K562 (cell line): ENCODE measurements around the gene TFB2M. TPM values are rescaled to one million over a fixed set of nuclear protein-coding genes. Genes with fewer than 3 reads are reported as not detected.
A peak's percentile ranks its signal among the peaks of the same experiment; 100 is the strongest.

Experiments
- ARID3A ChIP-seq: IDR thresholded peaks from 2 replicates; pipeline ENCODE4 v1.6.1; 2012; ENCODE audit warnings: low read depth, low read length, improper control_type of control experiment, borderline replicate concordance
- ETS1 ChIP-seq: conservative IDR thresholded peaks from 2 replicates; pipeline ENCODE4 v1.6.1; 2011; ENCODE audit warnings: low read depth, mild to moderate bottlenecking, low read length; ENCODE audit not compliant: control insufficient read depth
- FIP1L1 ChIP-seq: fragments of 200-400 bp; formaldehyde crosslinking; IDR thresholded peaks from 2 replicates; pipeline ENCODE4 v1.6.1; 2018; ENCODE audit warnings: mild to moderate bottlenecking, low read depth, low read length; ENCODE audit not compliant: poor library complexity, severe bottlenecking
- FOXA1 ChIP-seq: fragments of 450-650 bp; IDR thresholded peaks from 2 replicates; pipeline ENCODE4 v1.6.1; 2016; ENCODE audit warnings: mild to moderate bottlenecking, borderline replicate concordance
- HIVEP1 ChIP-seq: fragments of 250-450 bp; sonication (Bioruptor Pico); IDR thresholded peaks from 2 replicates; pipeline ENCODE4 v1.4.0; 2020; ENCODE audit warnings: mild to moderate bottlenecking
- ILF3 ChIP-seq: fragments of 450-650 bp; IDR thresholded peaks from 2 replicates; pipeline ENCODE4 v1.6.1; 2018; ENCODE audit warnings: antibody characterized with exemption, mild to moderate bottlenecking, moderate library complexity, borderline replicate concordance
- KLF1 ChIP-seq: fragments of 450-650 bp; IDR thresholded peaks from 2 replicates; pipeline ENCODE4 v1.6.1; 2016; ENCODE audit warnings: missing genetic modification characterization, missing compliant biosample characterization
- NCOA4 ChIP-seq: fragments of 450-650 bp; IDR thresholded peaks from 2 replicates; pipeline ENCODE4 v1.6.1; 2018; ENCODE audit warnings: mild to moderate bottlenecking; ENCODE audit not compliant: partially characterized antibody
- NFATC3 ChIP-seq: fragments of 450-650 bp; IDR thresholded peaks from 2 replicates; pipeline ENCODE4 v1.6.1; 2017; ENCODE audit warnings: mild to moderate bottlenecking
- PHF21A ChIP-seq: fragments of 450-650 bp; IDR thresholded peaks from 2 replicates; pipeline ENCODE4 v1.6.1; 2017; ENCODE audit warnings: low read depth, borderline replicate concordance
- RCOR1 ChIP-seq, 2 experiments: IDR thresholded peaks; 2 replicates each; pipeline ENCODE4 v1.6.1; 2012; ENCODE audit warnings: low read depth in 2 of 2, low read length in 2 of 2, borderline replicate concordance in 1 of 2, improper control_type of control experiment in 1 of 2
- SRSF1 ChIP-seq: fragments of 200-400 bp; formaldehyde crosslinking; IDR thresholded peaks from 2 replicates; pipeline ENCODE4 v1.6.1; 2017; ENCODE audit warnings: mild to moderate bottlenecking, low read depth, low read length, moderate library complexity
- TCF7L2 ChIP-seq: fragments of 150-350 bp; IDR thresholded peaks from 2 replicates; pipeline ENCODE4 v1.6.1; 2016; ENCODE audit warnings: low read depth, mild to moderate bottlenecking, low read length, moderate library complexity
- ZNF311 ChIP-seq: fragments of 250-450 bp; sonication (Bioruptor Pico); IDR thresholded peaks from 2 replicates; pipeline ENCODE4 v1.4.0; 2020; ENCODE audit warnings: mild to moderate bottlenecking, moderate library complexity
- ZNF639 ChIP-seq, 2 experiments: fragments of 200-800 bp in 1 of 2; sonication (Bioruptor generic) in 1 of 2; sonication (generic) in 1 of 2; formaldehyde crosslinking in 1 of 2; IDR thresholded peaks in 1 of 2; conservative IDR thresholded peaks in 1 of 2; 2 replicates each; pipeline versions ENCODE4 v1.5.0 to v1.6.1; 2016 to 2020; ENCODE audit warnings: missing compliant biosample characterization in 1 of 2, missing genetic modification characterization in 1 of 2, missing genetic modification reagents in 1 of 2
- polyA plus RNA-seq, 8 experiments: library from polyadenylated mRNA; depleted of rRNA in 4 of 8; stranded (reverse) in 5 of 8; unstranded in 3 of 8; fragments of >200 nt; fragmentation: Nextera tagmentation in 2 of 8; fragmentation: Illumina TruSeq in 1 of 8; extraction: Ambion mirVana in 2 of 8; extraction: Trizol in 1 of 8; gene quantifications; 2 replicates each; pipeline versions ENCODE4 v1.2.1 to v1.2.3, GENCODE V29; 2011 to 2014; ENCODE audit warnings: inconsistent platforms in 1 of 8, missing spikeins in 1 of 8
- total RNA-seq, 7 experiments: library from RNA; depleted of rRNA in 6 of 7; stranded (reverse); fragments of >200 nt in 6 of 7; fragmentation: Illumina TruSeq in 2 of 7; extraction: Trizol in 2 of 7; gene quantifications; 2 replicates each; pipeline versions ENCODE4 v1.2.1 to v1.2.3, GENCODE V29; 2011 to 2021; ENCODE audit warnings: low replicate concordance in 1 of 7
- TF ChIP-seq, protein P1 (sequence below): fragments of 250-450 bp; sonication (Bioruptor Pico); IDR thresholded peaks from 2 replicates; pipeline ENCODE4 v1.5.0; 2020; ENCODE audit warnings: mild to moderate bottlenecking
- TF ChIP-seq, protein P2 (sequence below), 2 experiments: fragments of 250-450 bp in 1 of 2; fragments of 450-650 bp in 1 of 2; sonication (Bioruptor Pico) in 1 of 2; IDR thresholded peaks; 2 replicates each; pipeline versions ENCODE4 v1.6.1 to v1.8.0; 2016 to 2021; ENCODE audit warnings: mild to moderate bottlenecking in 2 of 2, moderate library complexity in 2 of 2, missing compliant biosample characterization in 1 of 2, missing genetic modification characterization in 1 of 2
- TF ChIP-seq, protein P3 (sequence below): sonication (generic); formaldehyde crosslinking; IDR thresholded peaks from 2 replicates; pipeline ENCODE4 v1.8.0; 2022; ENCODE audit warnings: missing genetic modification reagents, mild to moderate bottlenecking, moderate library complexity, borderline replicate concordance
- TF ChIP-seq, protein P4 (sequence below): fragments of 450-650 bp; formaldehyde crosslinking; IDR thresholded peaks from 2 replicates; pipeline ENCODE4 v1.4.0; 2022; ENCODE audit warnings: mild to moderate bottlenecking, moderate library complexity

Gene TFB2M
- total and polyA plus RNA-seq, 9 of the 15 experiments (the other 6 are each of a cell fraction or from before 2014, with no cell fraction given), result 55.1 to 162 (median 70.6) TPM

DNA sequence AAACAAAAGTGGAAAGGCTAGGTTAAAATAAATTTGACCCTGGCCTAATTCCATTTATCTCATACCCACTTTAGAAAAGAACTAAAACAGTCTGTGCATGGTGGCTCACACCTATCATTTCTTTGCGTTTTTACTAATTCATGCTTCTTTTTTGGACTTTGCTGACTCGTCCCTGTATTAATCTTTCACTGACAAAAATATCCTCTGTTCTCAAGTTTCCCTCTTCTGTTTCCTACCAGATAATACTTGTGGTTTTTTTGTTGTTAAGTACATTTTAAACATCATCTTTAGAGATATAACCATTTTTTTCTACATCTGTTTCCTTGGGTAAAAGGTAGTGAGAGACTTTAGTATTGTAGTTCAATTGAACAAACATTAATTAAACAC is 11.7 kb upstream of the TFB2M start (continued):
- TF ChIP-seq ARID3A (peak; percentile 71; the same call in 1 of the 2 replicates), NCOA4 (no peak), PHF21A (no peak), FIP1L1 (no peak), FOXA1 (no peak), ETS1 (no peak), ILF3 (no peak), RCOR1 (IDR thresholded peaks at IDR 0.05; ENCODE audit: borderline replicate concordance in 1 of 2, low read depth in 2 of 2, low read length in 2 of 2) (peak in 1 of 2 experiments; percentile 69; a peak in 1 of 4 replicates), NFATC3 (no peak), ZNF639 (CRISPR knock-in tag; conservative IDR thresholded peaks at IDR 0.05 in 1 of 2, IDR thresholded peaks at IDR 0.05 in 1 of 2) (peak in 1 of 2 experiments; percentile 67; a peak in 2 of 4 replicates), HIVEP1 (no peak), TCF7L2 (no peak), KLF1 (tag) (no peak), ZNF311 (CRISPR knock-in tag) (no peak), SRSF1 (no peak)
- TF ChIP-seq, protein P1, sequence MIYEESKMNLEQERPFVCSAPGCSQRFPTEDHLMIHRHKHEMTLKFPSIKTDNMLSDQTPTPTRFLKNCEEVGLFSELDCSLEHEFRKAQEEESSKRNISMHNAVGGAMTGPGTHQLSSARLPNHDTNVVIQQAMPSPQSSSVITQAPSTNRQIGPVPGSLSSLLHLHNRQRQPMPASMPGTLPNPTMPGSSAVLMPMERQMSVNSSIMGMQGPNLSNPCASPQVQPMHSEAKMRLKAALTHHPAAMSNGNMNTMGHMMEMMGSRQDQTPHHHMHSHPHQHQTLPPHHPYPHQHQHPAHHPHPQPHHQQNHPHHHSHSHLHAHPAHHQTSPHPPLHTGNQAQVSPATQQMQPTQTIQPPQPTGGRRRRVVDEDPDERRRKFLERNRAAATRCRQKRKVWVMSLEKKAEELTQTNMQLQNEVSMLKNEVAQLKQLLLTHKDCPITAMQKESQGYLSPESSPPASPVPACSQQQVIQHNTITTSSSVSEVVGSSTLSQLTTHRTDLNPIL (CRISPR knock-in tag), result no peak
- TF ChIP-seq, protein P2, sequence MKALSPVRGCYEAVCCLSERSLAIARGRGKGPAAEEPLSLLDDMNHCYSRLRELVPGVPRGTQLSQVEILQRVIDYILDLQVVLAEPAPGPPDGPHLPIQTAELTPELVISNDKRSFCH (CRISPR knock-in tag; IDR thresholded peaks at IDR 0.05), result no peak
- TF ChIP-seq, protein P2 (tag; IDR thresholded peaks at IDR 0.05), result no peak
- TF ChIP-seq, protein P3, sequence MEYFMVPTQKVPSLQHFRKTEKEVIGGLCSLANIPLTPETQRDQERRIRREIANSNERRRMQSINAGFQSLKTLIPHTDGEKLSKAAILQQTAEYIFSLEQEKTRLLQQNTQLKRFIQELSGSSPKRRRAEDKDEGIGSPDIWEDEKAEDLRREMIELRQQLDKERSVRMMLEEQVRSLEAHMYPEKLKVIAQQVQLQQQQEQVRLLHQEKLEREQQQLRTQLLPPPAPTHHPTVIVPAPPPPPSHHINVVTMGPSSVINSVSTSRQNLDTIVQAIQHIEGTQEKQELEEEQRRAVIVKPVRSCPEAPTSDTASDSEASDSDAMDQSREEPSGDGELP, result no peak
- TF ChIP-seq, protein P4, sequence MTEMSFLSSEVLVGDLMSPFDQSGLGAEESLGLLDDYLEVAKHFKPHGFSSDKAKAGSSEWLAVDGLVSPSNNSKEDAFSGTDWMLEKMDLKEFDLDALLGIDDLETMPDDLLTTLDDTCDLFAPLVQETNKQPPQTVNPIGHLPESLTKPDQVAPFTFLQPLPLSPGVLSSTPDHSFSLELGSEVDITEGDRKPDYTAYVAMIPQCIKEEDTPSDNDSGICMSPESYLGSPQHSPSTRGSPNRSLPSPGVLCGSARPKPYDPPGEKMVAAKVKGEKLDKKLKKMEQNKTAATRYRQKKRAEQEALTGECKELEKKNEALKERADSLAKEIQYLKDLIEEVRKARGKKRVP (CRISPR knock-in tag), result 0 out of 2 replicates have a peak, but pooled peaks have one; percentile 34
